NCI-H187 treated with DMSO at 0.1 percent for 48 hours (cell line): ENCODE results near the gene DRD4.
"Not testable (repeated sequence)": the region's sequence is repeated elsewhere in the genome, so short reads cannot be mapped to it uniquely, and the experiment has no call there.

Experiments
- DNase-seq: peaks from one replicate; lab custom pipeline; 2025; lab: John Stamatoyannopoulos, UW

The DRD4 gene

DNA sequence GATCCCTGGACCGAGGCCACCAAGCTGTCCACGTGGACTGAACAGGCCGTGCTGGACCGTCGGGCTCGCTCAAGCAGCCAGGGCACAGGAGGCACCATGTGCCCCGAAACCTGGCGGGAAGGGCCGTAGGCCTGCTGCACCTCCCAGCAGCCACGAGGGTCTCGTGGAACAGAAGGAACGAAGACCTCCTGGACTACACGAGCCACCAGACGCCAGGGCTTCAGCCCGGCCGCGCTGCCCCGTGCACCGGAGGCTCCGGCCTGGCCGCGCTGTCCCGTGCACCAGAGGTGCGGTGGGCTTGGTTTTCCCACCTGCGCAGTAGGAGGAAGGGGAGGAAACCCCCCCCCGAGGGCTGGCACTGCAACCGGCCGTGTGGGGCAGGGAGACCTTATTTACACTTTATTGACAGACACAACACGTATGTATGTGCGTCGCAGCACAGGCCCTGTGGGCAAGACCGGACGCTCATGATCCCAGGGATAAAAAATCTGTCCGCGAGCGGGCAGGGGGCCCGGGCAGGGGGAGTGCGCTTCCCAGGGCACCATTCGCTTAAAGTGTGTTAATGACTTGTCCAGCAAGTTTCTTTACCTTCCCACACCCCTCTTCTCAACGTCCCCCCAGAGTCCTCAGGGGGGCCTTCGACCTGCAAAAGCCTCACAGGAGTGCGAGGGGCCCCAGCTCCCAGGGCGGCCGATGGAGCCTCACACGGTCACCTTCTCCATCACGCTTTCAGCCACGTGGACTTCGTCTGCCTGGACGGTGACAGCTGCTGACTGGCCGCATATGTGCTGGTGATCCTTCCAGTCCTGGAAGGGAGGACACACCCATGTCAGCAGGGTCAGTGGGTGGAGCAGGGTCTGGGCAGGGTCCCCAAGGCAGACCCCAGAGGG lies 7.0 kb downstream of the DRD4 start:
- DNase-seq, result no peak

DNA sequence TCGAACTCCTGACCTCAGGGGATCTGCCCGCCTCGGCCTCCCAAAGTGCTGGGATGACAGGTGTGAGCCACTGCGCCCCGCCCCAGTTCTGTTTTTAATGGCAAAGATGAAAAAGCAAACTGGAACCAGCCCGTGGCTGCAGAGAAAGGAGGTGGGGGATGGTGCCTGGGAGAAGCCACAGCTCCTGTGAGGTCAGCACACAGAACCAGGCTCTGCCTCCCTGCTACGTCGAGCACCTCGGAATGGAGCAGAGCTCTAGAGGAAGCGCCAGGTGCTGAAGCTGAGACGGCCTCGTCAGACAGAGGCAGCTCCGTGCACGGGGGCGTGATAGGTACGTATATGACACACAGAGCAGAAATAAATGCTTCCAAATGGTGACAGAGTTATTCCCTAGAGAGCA lies 8.5 kb downstream of the DRD4 start:
- DNase-seq, result no peak

DNA sequence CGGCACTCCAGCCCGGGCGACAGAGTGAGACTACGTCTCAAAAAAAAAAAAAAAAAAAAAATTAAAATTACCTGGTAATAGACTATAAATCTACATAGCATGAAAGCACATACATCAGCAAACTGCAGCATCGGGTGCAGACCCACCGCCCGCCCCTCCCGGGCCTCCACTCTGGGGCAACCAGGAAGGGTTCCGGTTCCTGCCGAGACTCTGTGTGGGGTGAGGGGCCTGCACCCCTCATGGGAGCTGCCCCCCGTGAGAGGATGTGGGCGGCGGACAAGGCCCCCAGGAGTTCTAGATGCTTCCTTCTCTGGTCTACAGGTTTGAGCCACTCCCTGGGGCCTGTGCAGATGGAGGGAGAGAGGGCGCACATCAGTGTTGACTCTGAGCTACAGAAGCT lies 9.1 kb downstream of the DRD4 start:
- DNase-seq, result no peak

DNA sequence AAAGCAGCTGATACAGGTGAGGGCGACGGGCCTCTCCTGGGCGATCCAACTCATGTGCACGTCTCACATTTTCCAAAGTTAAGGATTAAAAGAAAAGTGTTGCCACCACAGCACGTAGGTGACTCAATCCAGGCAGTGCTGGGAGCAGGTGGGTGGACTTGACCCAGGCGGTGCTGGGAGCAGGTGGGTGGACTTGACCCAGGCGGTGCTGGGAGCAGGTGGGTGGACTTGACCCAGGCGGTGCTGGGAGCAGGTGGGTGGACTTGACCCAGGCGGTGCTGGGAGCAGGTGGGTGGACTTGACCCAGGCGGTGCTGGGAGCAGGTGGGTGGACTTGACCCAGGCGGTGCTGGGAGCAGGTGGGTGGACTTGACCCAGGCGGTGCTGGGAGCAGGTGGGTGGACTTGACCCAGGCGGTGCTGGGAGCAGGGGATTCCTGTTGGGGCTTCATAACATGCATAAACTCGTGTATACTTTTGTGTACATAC lies 10.6 kb downstream of the DRD4 start:
- not testable (repeated sequence) for DNase-seq

DNA sequence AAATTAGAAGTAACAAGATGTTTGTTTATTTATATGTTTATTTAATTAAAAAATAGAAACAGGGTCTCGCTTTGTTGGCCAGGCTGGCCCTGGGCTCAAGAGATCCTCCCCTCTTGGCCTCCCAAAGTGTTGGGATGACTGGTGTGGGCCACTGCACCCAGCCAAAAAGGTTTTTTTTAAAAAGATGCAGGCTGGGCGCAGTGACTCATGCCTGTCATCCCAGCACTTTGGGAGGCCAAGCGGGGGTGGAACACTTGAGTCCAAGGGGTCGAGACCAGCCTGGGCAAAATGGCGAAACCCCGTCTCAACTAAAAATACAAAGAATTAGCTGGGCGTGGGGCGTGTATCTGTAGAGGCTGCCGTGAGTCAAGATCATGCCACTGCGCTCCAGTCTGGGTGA lies 13.4 kb downstream of the DRD4 start:
- DNase-seq, result no peak

DNA sequence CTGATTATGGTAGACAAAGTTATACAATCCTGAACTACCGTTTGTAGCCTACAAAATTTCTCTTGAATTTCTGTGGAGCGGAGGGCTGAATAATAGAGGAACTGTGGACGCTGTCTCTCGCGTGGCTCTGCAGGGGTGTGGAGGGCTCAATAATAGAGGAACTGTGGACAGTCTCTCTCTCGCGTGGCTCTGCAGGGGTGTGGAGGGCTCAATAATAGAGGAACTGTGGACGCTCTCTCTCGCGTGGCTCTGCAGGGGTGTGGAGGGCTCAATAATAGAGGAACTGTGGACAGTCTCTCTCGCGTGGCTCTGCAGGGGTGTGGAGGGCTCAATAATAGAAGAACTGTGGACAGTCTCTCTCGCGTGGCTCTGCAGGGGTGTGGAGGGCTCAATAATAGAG lies 16.1 kb downstream of the DRD4 start:
- not testable (repeated sequence) for DNase-seq

DNA sequence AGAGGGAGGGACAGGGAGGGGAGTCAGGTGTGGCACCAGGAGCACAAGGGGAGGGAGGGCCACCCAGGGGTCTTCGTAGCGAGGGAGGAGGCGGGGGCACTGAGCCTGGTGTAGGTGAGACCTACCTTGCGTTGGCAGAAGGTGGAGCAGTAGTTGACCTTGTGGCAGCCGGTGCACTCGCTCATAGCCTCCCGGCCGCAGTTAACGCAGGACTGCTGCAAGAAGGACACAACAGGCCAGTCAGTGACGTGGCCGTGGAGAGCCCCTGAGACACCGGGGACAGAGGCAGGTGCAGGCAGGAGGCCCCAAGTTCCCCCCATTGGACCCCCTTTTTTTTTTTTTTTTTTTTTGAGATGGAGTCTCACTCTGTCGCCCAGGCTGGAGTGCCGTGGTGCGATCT lies 16.8 kb downstream of the DRD4 start:
- DNase-seq, result no peak

DNA sequence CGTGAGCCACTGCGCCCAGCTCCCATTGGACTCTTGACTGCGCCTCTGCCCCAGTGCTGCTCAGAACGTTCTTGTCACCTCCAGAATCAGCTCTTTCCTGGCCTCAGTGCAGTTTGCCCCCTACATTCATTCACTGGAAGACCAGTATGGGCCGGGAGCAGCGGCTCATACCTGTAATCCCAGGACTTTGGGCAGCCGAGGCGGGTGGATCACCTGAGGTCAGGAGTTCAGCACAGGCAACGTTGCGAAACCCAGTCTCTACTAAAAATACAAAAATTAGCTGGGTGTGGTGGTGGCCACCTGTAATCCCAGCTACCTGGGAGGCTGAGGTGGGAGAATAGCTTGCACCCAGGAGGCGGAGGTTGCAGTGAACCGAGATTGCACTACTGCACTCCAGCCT lies 17.4 kb downstream of the DRD4 start:
- DNase-seq, result not testable (repeated sequence)

DNA sequence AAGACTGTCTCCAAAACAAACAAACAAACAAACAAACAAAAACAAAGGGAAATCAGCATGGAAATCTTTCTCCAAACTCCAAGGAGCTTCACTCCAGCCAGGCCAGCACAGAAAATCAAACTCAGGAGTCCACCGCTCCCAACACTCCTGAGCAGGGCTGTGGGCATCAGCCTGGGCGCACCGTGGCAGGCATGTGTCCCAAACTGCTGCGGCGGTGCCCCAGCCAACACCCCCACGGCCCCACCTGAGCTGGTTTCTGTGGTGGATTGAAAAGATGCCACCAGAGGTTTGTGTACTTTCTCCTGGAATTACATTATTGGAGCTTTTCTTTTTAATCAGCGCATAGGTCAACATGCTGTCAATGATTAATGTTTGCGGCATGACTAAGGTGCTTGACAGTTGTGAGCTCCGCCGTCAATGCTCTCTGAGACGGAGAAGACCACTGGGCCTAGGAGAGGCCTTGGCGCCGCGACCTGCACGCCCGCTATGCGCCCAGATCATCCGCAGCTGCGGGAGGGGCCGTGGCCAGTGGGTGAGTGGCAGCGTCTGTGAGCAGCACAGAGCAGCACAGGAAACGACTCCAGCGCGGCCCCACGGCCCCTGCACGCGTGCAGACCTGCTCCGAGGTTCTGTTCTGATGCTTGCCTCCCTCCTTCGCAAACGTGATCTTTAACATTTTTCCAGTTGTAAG lies 18.1 kb downstream of the DRD4 start:
- no peak for DNase-seq

DNA sequence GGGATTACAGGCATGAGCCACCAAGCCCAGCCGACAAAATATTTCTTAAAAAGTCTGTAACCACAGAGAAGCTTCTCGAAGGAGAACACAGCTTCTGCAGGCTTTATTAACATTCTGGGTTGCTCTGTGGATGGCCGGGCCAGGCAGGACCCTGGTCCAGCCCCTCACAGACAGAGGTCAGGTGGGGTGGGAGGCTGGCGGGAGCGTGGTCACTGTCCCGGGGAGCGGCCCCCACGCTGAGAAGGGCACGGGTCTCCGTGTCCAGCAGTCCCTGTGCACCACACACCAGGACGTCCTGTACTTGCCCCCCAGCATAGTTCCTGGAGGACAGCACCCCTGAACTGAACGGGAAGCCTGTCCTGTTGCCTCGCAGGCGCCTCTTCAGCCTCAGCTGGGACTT lies 19.4 kb downstream of the DRD4 start:
- DNase-seq, result no peak

DNA sequence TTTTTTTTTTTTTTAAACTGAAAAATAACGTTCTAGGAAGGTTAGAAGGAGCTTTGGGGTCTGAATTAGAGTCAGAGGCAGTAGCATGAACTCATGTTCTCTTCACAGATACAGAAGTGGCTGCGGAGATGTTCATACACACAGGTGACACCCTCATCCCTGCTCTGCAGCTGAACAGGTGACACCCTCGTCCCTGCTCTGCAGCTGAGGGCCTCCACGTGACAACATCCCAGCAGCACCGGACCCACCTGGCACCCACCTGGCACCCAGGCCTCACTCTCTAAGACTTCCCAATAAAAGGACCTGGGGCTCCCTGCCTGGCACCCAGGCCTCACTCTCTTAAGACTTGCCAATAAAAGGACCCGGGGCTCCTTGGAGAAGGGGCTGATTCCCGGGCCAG lies 19.8 kb downstream of the DRD4 start:
- DNase-seq, result no peak

DNA sequence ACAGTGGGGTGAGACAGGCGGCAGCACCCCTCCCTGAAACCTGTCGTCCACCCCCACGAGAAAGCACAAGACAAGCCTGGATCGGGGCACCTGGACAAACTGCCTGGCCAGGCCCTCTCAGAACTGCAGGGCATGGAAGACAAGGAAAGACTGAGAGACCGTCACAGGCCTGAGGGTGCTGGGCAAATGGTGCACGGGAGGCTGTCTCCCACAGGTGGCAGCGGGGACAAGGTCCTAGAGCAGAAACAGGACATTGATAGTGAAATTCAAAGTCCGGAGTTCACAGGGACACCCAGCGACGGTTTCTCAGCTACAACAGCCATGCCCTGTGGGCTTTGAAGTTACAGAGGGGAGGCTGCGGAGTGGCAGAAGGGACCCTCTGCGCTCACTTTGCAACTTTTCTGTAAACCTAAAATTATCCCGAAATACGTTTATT lies 20.6 kb downstream of the DRD4 start:
- DNase-seq, result no peak

DNA sequence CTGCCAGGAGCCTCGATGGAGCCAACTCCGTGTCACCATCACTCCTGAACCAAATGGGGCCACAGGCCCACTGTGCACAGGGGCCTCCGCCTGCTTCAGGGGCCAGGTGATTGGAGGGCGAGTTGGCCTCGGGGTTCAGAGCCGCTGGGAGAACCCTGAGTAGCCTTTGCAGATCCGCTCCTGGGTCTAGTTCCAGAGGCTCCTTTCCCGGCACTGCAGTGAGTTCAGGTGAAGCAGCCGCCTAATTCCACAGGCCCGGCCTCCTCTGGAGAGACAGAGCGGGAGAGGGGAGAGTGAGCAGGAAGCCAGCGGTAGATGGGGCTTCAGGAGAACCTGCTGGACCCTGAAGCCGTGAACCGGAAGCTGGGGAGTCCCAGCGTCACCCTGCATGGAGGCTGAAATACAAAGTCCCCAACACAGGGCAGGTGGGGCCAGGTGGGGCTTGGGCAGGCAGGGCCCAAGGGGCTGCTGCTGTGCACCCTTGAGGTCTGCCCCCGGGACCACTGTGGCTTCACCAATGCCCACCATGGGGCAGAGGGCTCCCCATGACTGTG lies 22.5 kb downstream of the DRD4 start:
- no peak for DNase-seq

DNA sequence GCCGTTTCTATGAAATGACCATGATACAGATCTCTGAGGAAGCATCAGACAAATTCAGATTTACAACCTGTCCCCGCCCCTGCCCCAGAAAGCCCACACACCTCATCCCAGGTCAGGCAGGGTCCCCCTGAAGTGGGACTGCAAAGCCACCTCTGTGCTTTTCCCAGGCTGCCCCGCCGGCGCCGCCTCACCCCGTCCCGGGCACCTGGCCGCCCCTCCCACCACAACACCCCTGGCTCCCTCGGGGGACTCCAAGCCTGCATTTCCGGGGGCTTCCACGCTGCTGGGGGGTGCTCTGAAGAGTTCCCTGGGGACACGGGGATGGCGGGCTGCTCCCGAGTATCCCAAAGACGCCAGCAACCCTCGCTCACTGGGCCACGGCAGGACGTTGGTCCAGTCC lies 23.2 kb downstream of the DRD4 start:
- no peak for DNase-seq

DNA sequence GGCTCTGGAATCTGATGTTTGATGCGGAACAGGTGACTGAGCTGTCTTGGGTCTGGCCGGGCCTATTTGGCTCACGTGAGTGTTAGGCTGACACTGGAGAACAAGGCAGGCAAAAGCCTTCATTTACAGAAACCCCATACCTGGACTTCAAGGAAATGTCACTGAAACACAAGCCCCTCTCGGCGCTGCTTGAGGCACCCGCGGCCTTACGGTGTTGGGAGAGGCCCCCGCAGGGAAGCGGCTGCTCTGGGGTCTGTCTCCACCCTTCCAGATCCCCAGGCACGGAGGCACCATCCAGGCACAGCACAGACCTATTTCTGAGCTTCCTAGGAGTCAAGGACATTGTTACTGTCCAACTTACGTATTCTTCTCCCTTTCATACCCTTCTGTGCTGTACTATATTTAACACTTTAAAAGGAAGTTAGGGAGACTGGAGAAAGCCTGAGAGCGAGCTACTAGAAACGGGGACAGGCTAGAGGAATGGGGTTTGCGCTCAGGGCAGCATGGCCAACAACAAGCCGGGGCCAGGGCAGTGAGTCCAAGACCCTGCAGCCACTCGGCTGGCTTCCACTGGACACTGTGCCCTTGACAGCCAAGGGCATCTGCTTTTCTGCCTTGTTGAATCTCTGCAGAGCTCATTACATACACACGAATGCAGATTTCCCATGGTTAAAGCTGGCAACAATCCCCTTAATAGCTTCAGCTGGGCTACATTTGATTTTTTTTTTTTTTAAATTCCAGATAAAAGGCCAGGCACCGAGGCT lies 23.8 kb downstream of the DRD4 start:
- DNase-seq, result no peak

DNA sequence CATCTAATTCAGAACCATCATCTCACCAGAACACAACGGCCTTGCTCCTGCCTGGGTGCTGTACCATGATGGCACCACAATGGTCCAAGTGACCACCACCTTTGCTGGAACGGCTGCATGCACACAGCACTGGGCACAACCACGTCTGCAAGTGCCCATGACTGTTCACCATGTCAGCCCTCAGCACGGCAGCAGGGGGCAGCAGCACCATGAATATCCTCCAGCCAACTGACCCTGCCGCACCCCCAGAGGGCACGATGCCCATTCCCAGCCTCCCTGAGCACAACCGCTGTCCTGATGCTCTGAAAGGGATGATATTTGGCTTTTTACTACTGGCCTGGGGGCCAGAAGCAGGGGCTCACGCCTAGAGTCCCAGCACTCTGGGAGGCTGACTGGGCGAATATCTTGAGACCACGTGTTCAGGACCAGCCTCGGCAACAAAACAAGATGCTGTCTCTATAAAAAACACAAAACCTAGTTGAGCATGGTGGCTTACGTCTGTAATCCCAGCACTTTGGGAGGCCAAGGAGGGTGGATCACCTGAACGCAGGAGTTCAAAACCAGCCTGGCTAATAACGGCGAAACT lies 25.7 kb downstream of the DRD4 start:
- no peak for DNase-seq

DNA sequence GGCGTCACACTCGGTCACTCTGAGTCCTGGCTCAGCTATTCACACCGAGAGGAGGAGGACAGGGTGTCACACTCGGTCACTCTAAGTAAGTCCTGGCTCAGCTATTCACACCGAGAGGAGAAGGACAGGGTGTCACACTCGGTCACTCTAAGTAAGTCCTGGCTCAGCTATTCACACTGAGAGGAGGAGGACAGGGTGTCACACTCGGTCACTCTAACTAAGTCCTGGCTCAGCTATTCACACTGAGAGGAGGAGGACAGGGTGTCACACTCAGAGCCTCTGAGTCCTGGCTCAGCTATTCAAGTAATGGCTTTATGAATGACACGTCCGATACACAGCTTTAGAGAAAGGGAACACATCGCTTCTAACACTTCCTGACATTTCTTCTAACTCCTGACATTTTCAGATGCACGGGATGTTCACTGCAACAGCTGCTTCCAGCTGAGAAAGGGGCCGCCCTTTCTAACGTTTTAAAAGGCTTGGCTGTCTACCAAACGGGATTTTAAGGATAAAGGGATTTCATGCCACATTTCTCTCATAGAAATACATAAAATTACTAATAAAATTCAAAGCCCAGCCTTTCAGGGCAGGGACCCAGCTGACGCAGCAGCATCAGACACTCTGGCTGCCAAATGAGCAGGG lies 28.1 kb downstream of the DRD4 start:
- no peak for DNase-seq

DNA sequence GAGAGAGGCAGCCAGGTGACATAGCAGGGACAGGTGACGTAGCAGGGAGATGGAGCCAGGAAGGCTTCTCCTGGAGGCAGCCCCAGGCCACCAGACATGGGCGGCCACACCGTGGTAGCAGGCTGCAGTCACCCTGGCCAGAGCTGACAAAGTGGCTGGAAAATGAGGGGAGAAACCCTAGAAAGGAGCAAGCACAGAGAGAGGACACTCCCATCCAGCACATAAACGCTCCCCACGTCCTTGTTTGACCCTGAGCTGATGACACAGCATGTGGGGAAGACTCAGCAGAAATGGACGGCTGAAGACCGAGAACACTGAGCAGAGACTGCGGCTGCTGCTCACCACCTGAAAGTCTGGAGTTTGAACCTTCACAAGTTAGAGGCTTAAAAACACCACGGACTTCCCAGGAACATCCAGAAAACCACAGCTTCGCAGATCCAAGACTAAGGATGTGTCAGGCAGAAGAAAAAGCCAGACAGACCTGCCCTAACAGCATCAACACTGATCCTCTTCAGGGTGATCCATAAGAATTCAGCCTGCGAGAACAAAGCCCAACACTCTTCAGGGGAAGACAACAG lies 28.7 kb downstream of the DRD4 start:
- no peak for DNase-seq

DNA sequence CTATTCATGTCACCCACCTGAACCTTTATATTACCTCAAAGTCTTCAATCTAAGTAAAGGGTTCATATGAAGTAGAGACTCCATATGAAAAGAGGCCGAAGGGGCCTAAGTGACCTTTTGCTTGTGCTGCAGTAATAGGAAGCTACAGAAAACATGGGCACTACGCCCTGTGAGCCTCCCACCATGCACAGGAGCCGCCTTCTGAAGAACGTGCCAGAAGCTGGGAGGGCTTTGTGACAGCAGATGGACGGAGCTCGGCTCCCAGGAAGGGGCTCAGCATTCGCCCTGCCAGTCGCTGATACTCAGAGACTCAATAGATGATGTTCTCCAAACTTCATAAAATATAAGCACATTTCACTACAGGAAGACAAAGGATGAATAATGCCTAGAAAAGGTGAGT lies 36.8 kb downstream of the DRD4 start:
- DNase-seq, result no peak

DNA sequence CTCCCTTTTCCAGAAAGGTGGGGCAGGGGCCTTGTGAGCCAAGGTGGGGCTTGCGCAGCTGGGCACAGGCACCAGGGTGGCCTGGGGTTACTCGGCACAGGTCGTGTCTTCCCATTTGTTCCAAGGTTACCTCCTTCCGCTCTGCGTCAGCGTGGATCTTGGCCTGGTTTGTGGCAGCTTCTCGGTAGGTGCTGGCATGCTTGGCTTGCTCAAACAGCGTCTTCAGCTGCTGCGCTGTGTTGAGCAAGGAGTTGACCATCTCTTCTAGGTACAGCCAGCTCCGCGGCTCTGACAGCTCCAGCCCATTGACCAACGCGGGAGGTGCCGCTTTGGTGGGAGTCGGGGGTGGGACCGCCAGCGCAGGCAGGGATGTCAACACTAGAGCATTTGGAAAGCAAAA lies 37.3 kb downstream of the DRD4 start:
- no peak for DNase-seq

DNA sequence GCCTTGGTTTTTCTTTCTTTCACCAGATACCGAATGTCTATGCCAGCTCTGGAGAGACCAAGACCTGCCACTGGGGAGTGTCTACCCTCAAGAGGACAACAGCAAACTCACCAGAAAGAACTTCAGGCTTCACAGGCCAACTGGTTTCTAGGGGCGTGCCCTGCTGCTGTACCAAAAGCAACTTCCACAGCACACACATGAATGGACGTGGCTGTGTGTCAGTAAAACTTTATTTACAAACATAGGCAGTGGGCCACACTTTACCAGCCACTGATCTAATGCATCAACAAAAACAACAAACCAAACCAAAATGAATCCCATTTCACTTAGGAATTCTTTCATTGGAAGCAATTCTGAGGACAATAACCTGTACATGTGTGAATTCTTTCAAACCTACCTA lies 41.2 kb downstream of the DRD4 start:
- no peak for DNase-seq
